OCI-LY1 (cell line): Measurements from ENCODE around the gene SURF4.
A peak's percentile ranks its signal among the peaks of the same experiment; 100 is the strongest.

ENCODE experiments used
- H2AFZ ChIP-seq: fragments of 200-600 bp; sonication (generic), shearing (Covaris generic); 2 replicates; pipeline ENCODE4 v1.6.0; 2014; ENCODE audit warnings: antibody characterized with exemption, mild to moderate bottlenecking, low read length
- H3F3A ChIP-seq: fragments of 200-600 bp; sonication (generic), shearing (Covaris generic); 2 replicates; pipeline ENCODE4 v1.6.0; 2014; ENCODE audit warnings: mild to moderate bottlenecking, antibody characterized with exemption, low read length, moderate library complexity; ENCODE audit not compliant: insufficient read depth
- H3K27ac ChIP-seq: fragments of 200-600 bp; sonication (generic); 2 replicates; pipeline ENCODE4 v1.5.1; 2014; ENCODE audit warnings: low read length, mixed run types, mild to moderate bottlenecking, low read depth; ENCODE audit not compliant: poor library complexity, severe bottlenecking
- H3K27me3 ChIP-seq: fragments of 200-600 bp; sonication (generic); 2 replicates; pipeline ENCODE4 v1.6.0; 2014; ENCODE audit warnings: antibody characterized with exemption, mild to moderate bottlenecking, low read length, moderate library complexity; ENCODE audit not compliant: insufficient read depth
- H3K36me3 ChIP-seq: fragments of 200-600 bp; sonication (generic); 2 replicates; pipeline ENCODE4 v1.6.1; 2014; ENCODE audit warnings: mild to moderate bottlenecking, antibody characterized with exemption, low read length, moderate library complexity, mixed read lengths; ENCODE audit not compliant: insufficient read depth
- H3K4me1 ChIP-seq: fragments of 200-600 bp; sonication (generic); 2 replicates; pipeline ENCODE4 v1.5.1; 2014; ENCODE audit warnings: mild to moderate bottlenecking, low read length, moderate library complexity; ENCODE audit not compliant: insufficient read depth, severe bottlenecking
- H3K4me2 ChIP-seq: fragments of 200-600 bp; sonication (generic), shearing (Covaris generic); 2 replicates; pipeline ENCODE4 v1.6.1; 2014; ENCODE audit warnings: low read length
- H3K4me3 ChIP-seq: fragments of 200-600 bp; sonication (generic); 2 replicates; pipeline ENCODE4 v1.5.1; 2014; ENCODE audit warnings: low read length, low read depth, mild to moderate bottlenecking, mixed read lengths; ENCODE audit not compliant: poor library complexity, severe bottlenecking
- H3K79me2 ChIP-seq: fragments of 200-600 bp; shearing (Covaris generic); 2 replicates; pipeline ENCODE4 v1.6.1; 2016; ENCODE audit warnings: mixed run types, low read length, mixed read lengths; ENCODE audit not compliant: insufficient read depth
- H3K9ac ChIP-seq: fragments of 200-600 bp; sonication (generic), shearing (Covaris generic); 2 replicates; pipeline ENCODE4 v1.6.1; 2014; ENCODE audit warnings: mild to moderate bottlenecking, low read length, mixed read lengths
- H3K9me2 ChIP-seq: fragments of 200-600 bp; sonication (generic), shearing (Covaris generic); 2 replicates; pipeline ENCODE4 v1.6.1; 2014; ENCODE audit warnings: low read depth, mild to moderate bottlenecking, low read length, mixed read lengths
- H3K9me3 ChIP-seq: fragments of 200-600 bp; shearing (Covaris generic); 2 replicates; pipeline ENCODE4 v1.6.1; 2014; ENCODE audit warnings: low read length, mixed read lengths
- H4K20me1 ChIP-seq: fragments of 200-600 bp; sonication (generic), shearing (Covaris generic); 2 replicates; pipeline ENCODE4 v1.6.0; 2016; ENCODE audit warnings: mild to moderate bottlenecking, low read length; ENCODE audit not compliant: insufficient read depth
- CTCF ChIP-seq: fragments of 200-600 bp; sonication (generic), shearing (Covaris generic); IDR thresholded peaks from 2 replicates; pipeline ENCODE4 v1.5.1; 2017; ENCODE audit warnings: mild to moderate bottlenecking, antibody characterized with exemption, low read length, moderate library complexity, mixed read lengths
- EZH2 ChIP-seq: fragments of 200-600 bp; sonication (generic), shearing (Covaris generic); IDR thresholded peaks from 2 replicates; pipeline ENCODE4 v1.8.0; 2017; ENCODE audit warnings: borderline replicate concordance, mixed run types, mild to moderate bottlenecking, antibody characterized with exemption, low read length, moderate library complexity, mixed read lengths

The SURF4 gene

GRCh38 chr9:133423216-133423615 lies 47.4 kb upstream of the SURF4 start:
- no peaks in the 10 kb centered on the region for H4K20me1 ChIP-seq
- H3K27me3 ChIP-seq, result peaks cover 10% of the 10 kb centered on the region; the same call in 1 of the 2 replicates
- TF ChIP-seq CTCF, result no peak
- TF ChIP-seq EZH2, result no peak
- H3K4me2 ChIP-seq, result no peak overlapping the region
- no peaks in the 10 kb centered on the region for H3K9me3 ChIP-seq
- H3K36me3 ChIP-seq, result no peaks in the 10 kb centered on the region
- no peaks in the 10 kb centered on the region for H3K9me2 ChIP-seq
- no peak overlapping the region for H2AFZ ChIP-seq
- H3K4me1 ChIP-seq, result peaks cover 19% of the 10 kb centered on the region
- no peaks in the 10 kb centered on the region for H3K79me2 ChIP-seq
- H3K27ac ChIP-seq, result no peak overlapping the region
- H3K4me3 ChIP-seq, result no peak overlapping the region
- no peak overlapping the region for H3K9ac ChIP-seq
- no peaks in the 10 kb centered on the region for H3F3A ChIP-seq

- H3K36me3 ChIP-seq, result no peaks in the 10 kb centered on the region
- H3K9me3 ChIP-seq, result no peaks in the 10 kb centered on the region
- H4K20me1 ChIP-seq, result no peaks in the 10 kb centered on the region
- no peak within 1 kb of the TSS for H3K4me2 ChIP-seq
- no peak within 1 kb of the TSS for H3K27ac ChIP-seq
- no peak within 1 kb of the TSS for H3K9ac ChIP-seq
- H3K4me3 ChIP-seq, result no peak within 1 kb of the TSS
- H2AFZ ChIP-seq, result no peak within 1 kb of the TSS
- H3K79me2 ChIP-seq, result peaks cover 7% of the 10 kb centered on the region
- no peaks in the 10 kb centered on the region; the same call in 1 of the 2 replicates for H3K27me3 ChIP-seq
- H3F3A ChIP-seq, result no peaks in the 10 kb centered on the region
- no peak for TF ChIP-seq EZH2
- peak; percentile 34; the same call in 1 of the 2 replicates for TF ChIP-seq CTCF
- no peaks in the 10 kb centered on the region for H3K9me2 ChIP-seq
- peaks cover 24% of the 10 kb centered on the region for H3K4me1 ChIP-seq
Observed at GRCh38 chr9:133421615-133422542, 46.0 kb upstream of the SURF4 start, which contains the start of gene ADAMTS13. ADAMTS13 (plus strand) TSS chr9:133422367; CDS start chr9:133422444, 77 bp downstream.

GRCh38 chr9:133420392-133420827 lies 44.5 kb upstream of the SURF4 start:
- Histone ChIP-seq H3K4me3 (no peak overlapping the region), H3K27ac (no peak overlapping the region), H3K4me1 (peaks cover 39% of the 10 kb centered on the region), H3K27me3 (no peaks in the 10 kb centered on the region; the same call in 1 of the 2 replicates), H3K9ac (no peak overlapping the region), H3K9me3 (no peaks in the 10 kb centered on the region), H4K20me1 (no peaks in the 10 kb centered on the region), H3F3A (no peaks in the 10 kb centered on the region), H2AFZ (no peak overlapping the region), H3K9me2 (no peaks in the 10 kb centered on the region), H3K36me3 (peaks cover 12% of the 10 kb centered on the region; the same call in 1 of the 2 replicates), H3K4me2 (no peak overlapping the region), H3K79me2 (peaks cover 21% of the 10 kb centered on the region)
- TF ChIP-seq CTCF, result no peak
- TF ChIP-seq EZH2, result no peak
